GM12878 (cell line): ENCODE measurements around the gene HJV. TPM values are rescaled to one million over a fixed set of nuclear protein-coding genes. Genes with fewer than 3 reads are reported as not detected.

Experiments
- EP300 ChIP-seq, 2 experiments: fragments of 150-350 bp in 1 of 2; IDR thresholded peaks; 2 replicates each; pipeline ENCODE4 v1.6.1; 2011 to 2012; ENCODE audit warnings: low read depth in 2 of 2, low read length in 2 of 2, borderline replicate concordance in 1 of 2, improper control_type of control experiment in 1 of 2, inconsistent platforms in 1 of 2; ENCODE audit not compliant: control insufficient read depth in 1 of 2
- ESRRA ChIP-seq: IDR thresholded peaks from 2 replicates; pipeline ENCODE4 v1.6.1; 2012; ENCODE audit warnings: mild to moderate bottlenecking, low read length, improper control_type of control experiment
- HDGF ChIP-seq: fragments of 450-650 bp; IDR thresholded peaks from 2 replicates; pipeline ENCODE4 v1.6.1; 2016; ENCODE audit warnings: antibody characterized with exemption
- IKZF1 ChIP-seq: fragments of 450-650 bp; conservative IDR thresholded peaks from 2 replicates; pipeline ENCODE4 v1.6.1; 2017; ENCODE audit warnings: antibody characterized with exemption, mild to moderate bottlenecking
- NR2C2 ChIP-seq: IDR thresholded peaks from 2 replicates; pipeline ENCODE4 v1.6.1; 2011; ENCODE audit warnings: borderline replicate concordance, low read depth; ENCODE audit not compliant: control insufficient read depth, insufficient read length
- NRF1 ChIP-seq: conservative IDR thresholded peaks from 2 replicates; pipeline ENCODE4 v1.6.1; 2011; ENCODE audit warnings: mild to moderate bottlenecking, low read depth, low read length, improper control_type of control experiment
- PAX8 ChIP-seq: fragments of 450-650 bp; IDR thresholded peaks from 2 replicates; pipeline ENCODE4 v1.6.1; 2017; ENCODE audit warnings: mild to moderate bottlenecking, moderate library complexity
- RAD21 ChIP-seq: IDR thresholded peaks from 2 replicates; pipeline ENCODE4 v1.6.1; 2011; ENCODE audit warnings: mild to moderate bottlenecking, low read depth, low read length, moderate library complexity; ENCODE audit not compliant: insufficient read depth
- RB1 ChIP-seq: fragments of 450-650 bp; formaldehyde crosslinking; IDR thresholded peaks from 2 replicates; pipeline ENCODE4 v1.6.1; 2017; ENCODE audit warnings: mild to moderate bottlenecking, borderline replicate concordance
- RFX5 ChIP-seq: IDR thresholded peaks from 2 replicates; pipeline ENCODE4 v1.6.1; 2011; ENCODE audit warnings: low read depth, low read length, improper control_type of control experiment
- SRF ChIP-seq, 2 experiments: IDR thresholded peaks; 2 replicates each; pipeline ENCODE4 v1.6.1; 2011; ENCODE audit warnings: low read depth in 2 of 2, low read length in 2 of 2, mild to moderate bottlenecking in 1 of 2, moderate library complexity in 1 of 2
- ZNF24 ChIP-seq: fragments of 450-650 bp; IDR thresholded peaks from 2 replicates; pipeline ENCODE4 v1.6.1; 2017; ENCODE audit warnings: antibody characterized with exemption, mild to moderate bottlenecking
- polyA plus RNA-seq, 11 experiments: library from polyadenylated mRNA; depleted of rRNA in 4 of 11; unstranded in 6 of 11; stranded (reverse) in 5 of 11; fragments of >200 nt; fragmentation: Nextera tagmentation in 4 of 11; fragmentation: Illumina TruSeq in 1 of 11; extraction: Ambion mirVana in 4 of 11; extraction: Trizol in 1 of 11; gene quantifications; 1 replicate in 1 of 11; 2 replicates in 10 of 11; pipeline versions ENCODE4 v1.2.1 to v1.2.3, GENCODE V29; 2011 to 2016; ENCODE audit warnings: inconsistent platforms in 2 of 11, missing spikeins in 2 of 11, low read depth in 1 of 11
- total RNA-seq, 4 experiments: library from RNA; depleted of rRNA in 3 of 4; stranded (reverse); fragments of >200 nt in 3 of 4; fragmentation: Illumina TruSeq in 1 of 4; extraction: Trizol in 1 of 4; gene quantifications; 2 replicates each; pipeline versions ENCODE4 v1.2.1 to v1.2.3, GENCODE V29; 2013 to 2021
- TF ChIP-seq, protein P1 (sequence below): IDR thresholded peaks from 2 replicates; pipeline ENCODE4 v1.6.1; 2011; ENCODE audit warnings: borderline replicate concordance, low read depth, mild to moderate bottlenecking, moderate library complexity, mixed read lengths, low read length; ENCODE audit not compliant: insufficient read depth; ENCODE audit errors: extremely low read length
- TF ChIP-seq, protein P2 (sequence below): fragments of 150-350 bp; IDR thresholded peaks from 2 replicates; pipeline ENCODE4 v1.6.1; 2016; ENCODE audit warnings: low read depth, low read length
- TF ChIP-seq, protein P3 (sequence below): IDR thresholded peaks from 2 replicates; pipeline ENCODE4 v1.6.1; 2011; ENCODE audit warnings: low read depth, mild to moderate bottlenecking, low read length, moderate library complexity, borderline replicate concordance; ENCODE audit errors: extremely low read depth
- TF ChIP-seq, protein P4 (sequence below): fragments of 450-650 bp; formaldehyde crosslinking; IDR thresholded peaks from 2 replicates; pipeline ENCODE4 v1.4.0; 2022; ENCODE audit warnings: mild to moderate bottlenecking, moderate library complexity

HJV gene
- total and polyA plus RNA-seq, 10 of the 15 experiments (the other 5 are each of a cell fraction or from before 2014, with no cell fraction given) = not detected

DNA sequence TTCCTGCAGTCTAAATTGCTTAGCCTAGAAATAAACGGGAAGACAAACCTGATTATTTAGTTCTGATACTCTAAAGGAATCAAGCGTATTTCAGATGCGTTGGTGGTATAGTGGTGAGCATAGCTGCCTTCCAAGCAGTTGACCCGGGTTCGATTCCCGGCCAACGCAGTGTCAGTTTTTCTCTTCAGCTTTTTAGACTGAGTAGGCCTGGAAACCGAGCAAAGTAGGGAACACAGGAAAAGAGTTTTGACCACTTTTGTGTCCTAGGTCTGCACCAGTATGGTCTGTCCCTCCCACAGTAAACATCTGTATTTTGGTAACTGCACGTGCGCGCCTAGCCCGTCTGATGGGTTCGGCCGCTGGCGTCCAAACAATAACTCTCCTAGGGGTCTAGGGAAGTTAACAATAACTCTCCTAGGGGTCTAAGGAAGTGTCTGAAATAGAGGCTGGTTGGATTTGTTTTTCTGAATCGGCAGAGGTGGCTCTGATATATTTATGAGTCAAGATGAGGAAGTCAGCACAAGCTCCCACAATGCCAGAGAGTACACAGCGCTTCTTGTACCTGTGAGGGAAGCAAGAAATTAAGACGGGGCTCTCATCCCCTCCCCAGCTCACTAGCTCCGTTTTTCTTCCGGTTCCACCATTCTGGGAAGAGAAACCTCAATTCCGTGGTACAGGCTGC, 15.6 kb upstream of the HJV start (continued):
- peak; percentile 100 for TF ChIP-seq ZNF24
- TF ChIP-seq, protein P1, sequence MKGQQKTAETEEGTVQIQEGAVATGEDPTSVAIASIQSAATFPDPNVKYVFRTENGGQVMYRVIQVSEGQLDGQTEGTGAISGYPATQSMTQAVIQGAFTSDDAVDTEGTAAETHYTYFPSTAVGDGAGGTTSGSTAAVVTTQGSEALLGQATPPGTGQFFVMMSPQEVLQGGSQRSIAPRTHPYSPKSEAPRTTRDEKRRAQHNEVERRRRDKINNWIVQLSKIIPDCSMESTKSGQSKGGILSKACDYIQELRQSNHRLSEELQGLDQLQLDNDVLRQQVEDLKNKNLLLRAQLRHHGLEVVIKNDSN = no peak
- no peak for TF ChIP-seq SRF (IDR thresholded peaks at IDR 0.05; ENCODE audit: low read depth in 2 of 2, low read length in 2 of 2)
- TF ChIP-seq, protein P2, sequence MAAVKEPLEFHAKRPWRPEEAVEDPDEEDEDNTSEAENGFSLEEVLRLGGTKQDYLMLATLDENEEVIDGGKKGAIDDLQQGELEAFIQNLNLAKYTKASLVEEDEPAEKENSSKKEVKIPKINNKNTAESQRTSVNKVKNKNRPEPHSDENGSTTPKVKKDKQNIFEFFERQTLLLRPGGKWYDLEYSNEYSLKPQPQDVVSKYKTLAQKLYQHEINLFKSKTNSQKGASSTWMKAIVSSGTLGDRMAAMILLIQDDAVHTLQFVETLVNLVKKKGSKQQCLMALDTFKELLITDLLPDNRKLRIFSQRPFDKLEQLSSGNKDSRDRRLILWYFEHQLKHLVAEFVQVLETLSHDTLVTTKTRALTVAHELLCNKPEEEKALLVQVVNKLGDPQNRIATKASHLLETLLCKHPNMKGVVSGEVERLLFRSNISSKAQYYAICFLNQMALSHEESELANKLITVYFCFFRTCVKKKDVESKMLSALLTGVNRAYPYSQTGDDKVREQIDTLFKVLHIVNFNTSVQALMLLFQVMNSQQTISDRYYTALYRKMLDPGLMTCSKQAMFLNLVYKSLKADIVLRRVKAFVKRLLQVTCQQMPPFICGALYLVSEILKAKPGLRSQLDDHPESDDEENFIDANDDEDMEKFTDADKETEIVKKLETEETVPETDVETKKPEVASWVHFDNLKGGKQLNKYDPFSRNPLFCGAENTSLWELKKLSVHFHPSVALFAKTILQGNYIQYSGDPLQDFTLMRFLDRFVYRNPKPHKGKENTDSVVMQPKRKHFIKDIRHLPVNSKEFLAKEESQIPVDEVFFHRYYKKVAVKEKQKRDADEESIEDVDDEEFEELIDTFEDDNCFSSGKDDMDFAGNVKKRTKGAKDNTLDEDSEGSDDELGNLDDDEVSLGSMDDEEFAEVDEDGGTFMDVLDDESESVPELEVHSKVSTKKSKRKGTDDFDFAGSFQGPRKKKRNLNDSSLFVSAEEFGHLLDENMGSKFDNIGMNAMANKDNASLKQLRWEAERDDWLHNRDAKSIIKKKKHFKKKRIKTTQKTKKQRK = no peak
- TF ChIP-seq NRF1 = no peak
- peak; percentile 70 for TF ChIP-seq IKZF1
- TF ChIP-seq RAD21 = no peak
- peak in 1 of 2 experiments; percentile 77; a peak in 1 of 4 replicates for TF ChIP-seq EP300 (IDR thresholded peaks at IDR 0.05; ENCODE audit: borderline replicate concordance in 1 of 2, control insufficient read depth in 1 of 2, low read depth in 2 of 2, low read length in 2 of 2)
- TF ChIP-seq, protein P3, sequence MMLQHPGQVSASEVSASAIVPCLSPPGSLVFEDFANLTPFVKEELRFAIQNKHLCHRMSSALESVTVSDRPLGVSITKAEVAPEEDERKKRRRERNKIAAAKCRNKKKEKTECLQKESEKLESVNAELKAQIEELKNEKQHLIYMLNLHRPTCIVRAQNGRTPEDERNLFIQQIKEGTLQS = no peak
- TF ChIP-seq PAX8 = no peak
- TF ChIP-seq RFX5 = no peak
- TF ChIP-seq, protein P4, sequence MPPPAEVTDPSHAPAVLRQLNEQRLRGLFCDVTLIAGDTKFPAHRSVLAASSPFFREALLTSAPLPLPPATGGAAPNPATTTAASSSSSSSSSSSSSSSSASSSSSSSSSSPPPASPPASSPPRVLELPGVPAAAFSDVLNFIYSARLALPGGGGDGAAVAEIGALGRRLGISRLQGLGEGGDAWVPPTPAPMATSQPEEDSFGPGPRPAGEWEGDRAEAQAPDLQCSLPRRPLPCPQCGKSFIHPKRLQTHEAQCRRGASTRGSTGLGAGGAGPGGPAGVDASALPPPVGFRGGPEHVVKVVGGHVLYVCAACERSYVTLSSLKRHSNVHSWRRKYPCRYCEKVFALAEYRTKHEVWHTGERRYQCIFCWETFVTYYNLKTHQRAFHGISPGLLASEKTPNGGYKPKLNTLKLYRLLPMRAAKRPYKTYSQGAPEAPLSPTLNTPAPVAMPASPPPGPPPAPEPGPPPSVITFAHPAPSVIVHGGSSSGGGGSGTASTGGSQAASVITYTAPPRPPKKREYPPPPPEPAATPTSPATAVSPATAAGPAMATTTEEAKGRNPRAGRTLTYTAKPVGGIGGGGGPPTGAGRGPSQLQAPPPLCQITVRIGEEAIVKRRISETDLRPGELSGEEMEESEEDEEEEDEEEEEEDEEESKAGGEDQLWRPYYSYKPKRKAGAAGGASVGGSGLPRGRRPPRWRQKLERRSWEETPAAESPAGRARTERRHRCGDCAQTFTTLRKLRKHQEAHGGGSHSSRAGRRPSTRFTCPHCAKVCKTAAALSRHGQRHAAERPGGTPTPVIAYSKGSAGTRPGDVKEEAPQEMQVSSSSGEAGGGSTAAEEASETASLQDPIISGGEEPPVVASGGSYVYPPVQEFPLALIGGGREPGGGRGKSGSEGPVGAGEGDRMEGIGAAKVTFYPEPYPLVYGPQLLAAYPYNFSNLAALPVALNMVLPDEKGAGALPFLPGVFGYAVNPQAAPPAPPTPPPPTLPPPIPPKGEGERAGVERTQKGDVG (CRISPR knock-in tag) = no peak
- no peak for TF ChIP-seq HDGF
- no peak for TF ChIP-seq NR2C2
- no peak for TF ChIP-seq ESRRA
- TF ChIP-seq RB1 = peak; percentile 69; the same call in 1 of the 2 replicates
